ENCODE measurements around the gene TRAF1. TPM values are rescaled to one million over a fixed set of nuclear protein-coding genes. Genes with fewer than 3 reads are reported as not detected.

The TRAF1 gene
- total RNA-seq, 1 donor from 2014 or later = 7.1 TPM

GRCh38 chr9:120900824-120901223 is 25.8 kb downstream of the TRAF1 start:
- Mint-ChIP-seq H3K36me3 (ENCODE audit: unreplicated experiment) (peaks cover 8% of the 10 kb centered on the region), H3K9me3 (ENCODE audit: unreplicated experiment) (no peaks in the 10 kb centered on the region), H3K27me3 (ENCODE audit: unreplicated experiment) (no peaks in the 10 kb centered on the region), H3K4me3 (ENCODE audit: unreplicated experiment) (no peak overlapping the region), H3K4me1 (ENCODE audit: unreplicated experiment) (peaks cover 10% of the 10 kb centered on the region), H3K27ac (ENCODE audit: unreplicated experiment) (no peak overlapping the region)
- DNase-seq (ENCODE audit: extremely low spot score, unreplicated experiment) = no peak
- no peak for TF ChIP-seq CTCF (IDR thresholded peaks at IDR 0.05)

- Mint-ChIP-seq H3K36me3 (ENCODE audit: unreplicated experiment) (peaks cover 3% of the 10 kb centered on the region), H3K4me1 (ENCODE audit: unreplicated experiment) (peaks cover 10% of the 10 kb centered on the region), H3K4me3 (ENCODE audit: unreplicated experiment) (no peak overlapping the region), H3K27me3 (ENCODE audit: unreplicated experiment) (no peaks in the 10 kb centered on the region), H3K27ac (ENCODE audit: unreplicated experiment) (no peak overlapping the region), H3K9me3 (ENCODE audit: unreplicated experiment) (no peaks in the 10 kb centered on the region)
- no peak for TF ChIP-seq CTCF (IDR thresholded peaks at IDR 0.05)
- no peak for DNase-seq (ENCODE audit: extremely low spot score, unreplicated experiment)
Measured at GRCh38 chr9:120899490-120900068, 27.0 kb downstream of the TRAF1 start.

DNA sequence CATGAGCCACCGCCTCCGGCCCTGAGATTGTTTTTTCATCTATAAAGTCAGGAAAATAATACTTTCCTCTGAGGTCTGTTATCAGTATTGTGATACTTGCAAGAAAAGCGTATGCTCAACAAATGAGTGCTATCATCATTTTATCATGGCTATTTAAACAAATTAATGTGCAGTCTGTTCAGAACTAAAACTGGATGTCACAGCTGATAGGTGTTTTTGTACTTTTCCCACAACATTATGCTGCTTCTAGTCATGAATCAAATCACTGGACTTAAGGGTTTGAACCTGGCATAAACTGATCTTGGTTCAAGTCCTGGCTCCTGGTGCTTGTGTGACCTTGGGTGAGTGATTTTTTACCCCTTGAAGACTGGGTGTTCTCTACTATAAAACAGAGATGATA is 28.2 kb downstream of the TRAF1 start:
- H3K36me3 Mint-ChIP-seq (ENCODE audit: unreplicated experiment) = peaks cover 2% of the 10 kb centered on the region
- H3K4me3 Mint-ChIP-seq (ENCODE audit: unreplicated experiment) = no peak overlapping the region
- no peak for TF ChIP-seq CTCF (IDR thresholded peaks at IDR 0.05)
- H3K27ac Mint-ChIP-seq (ENCODE audit: unreplicated experiment) = no peak overlapping the region
- no peaks in the 10 kb centered on the region for H3K9me3 Mint-ChIP-seq (ENCODE audit: unreplicated experiment)
- DNase-seq (ENCODE audit: extremely low spot score, unreplicated experiment) = no peak
- peaks cover 12% of the 10 kb centered on the region for H3K4me1 Mint-ChIP-seq (ENCODE audit: unreplicated experiment)
- no peaks in the 10 kb centered on the region for H3K27me3 Mint-ChIP-seq (ENCODE audit: unreplicated experiment)

DNA sequence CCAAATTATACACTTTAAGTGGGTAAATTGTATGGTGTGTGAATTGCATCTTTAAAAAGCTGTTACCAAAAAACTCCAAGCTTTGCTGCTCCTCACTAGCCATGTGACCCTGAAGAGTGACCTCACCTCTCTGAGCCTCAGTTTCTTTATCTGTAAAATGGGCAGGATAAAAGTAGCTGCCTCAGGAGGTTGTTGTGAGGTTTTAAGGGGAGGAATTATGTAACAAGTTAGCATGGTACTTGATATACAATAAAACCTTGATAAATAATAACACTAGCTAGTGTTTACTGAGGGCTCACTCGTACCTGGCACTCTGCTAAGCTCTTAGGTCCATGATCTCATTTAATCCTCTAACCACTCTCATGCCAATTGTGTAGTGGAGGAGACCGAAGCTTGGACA is 30.6 kb downstream of the TRAF1 start:
- peaks cover 22% of the 10 kb centered on the region for H3K4me1 Mint-ChIP-seq (ENCODE audit: unreplicated experiment)
- TF ChIP-seq CTCF (IDR thresholded peaks at IDR 0.05) = no peak
- H3K27ac Mint-ChIP-seq (ENCODE audit: unreplicated experiment) = no peak overlapping the region
- H3K36me3 Mint-ChIP-seq (ENCODE audit: unreplicated experiment) = no peaks in the 10 kb centered on the region
- no peaks in the 10 kb centered on the region for H3K9me3 Mint-ChIP-seq (ENCODE audit: unreplicated experiment)
- no peak overlapping the region for H3K4me3 Mint-ChIP-seq (ENCODE audit: unreplicated experiment)
- no peak for DNase-seq (ENCODE audit: extremely low spot score, unreplicated experiment)
- no peaks in the 10 kb centered on the region for H3K27me3 Mint-ChIP-seq (ENCODE audit: unreplicated experiment)

DNA sequence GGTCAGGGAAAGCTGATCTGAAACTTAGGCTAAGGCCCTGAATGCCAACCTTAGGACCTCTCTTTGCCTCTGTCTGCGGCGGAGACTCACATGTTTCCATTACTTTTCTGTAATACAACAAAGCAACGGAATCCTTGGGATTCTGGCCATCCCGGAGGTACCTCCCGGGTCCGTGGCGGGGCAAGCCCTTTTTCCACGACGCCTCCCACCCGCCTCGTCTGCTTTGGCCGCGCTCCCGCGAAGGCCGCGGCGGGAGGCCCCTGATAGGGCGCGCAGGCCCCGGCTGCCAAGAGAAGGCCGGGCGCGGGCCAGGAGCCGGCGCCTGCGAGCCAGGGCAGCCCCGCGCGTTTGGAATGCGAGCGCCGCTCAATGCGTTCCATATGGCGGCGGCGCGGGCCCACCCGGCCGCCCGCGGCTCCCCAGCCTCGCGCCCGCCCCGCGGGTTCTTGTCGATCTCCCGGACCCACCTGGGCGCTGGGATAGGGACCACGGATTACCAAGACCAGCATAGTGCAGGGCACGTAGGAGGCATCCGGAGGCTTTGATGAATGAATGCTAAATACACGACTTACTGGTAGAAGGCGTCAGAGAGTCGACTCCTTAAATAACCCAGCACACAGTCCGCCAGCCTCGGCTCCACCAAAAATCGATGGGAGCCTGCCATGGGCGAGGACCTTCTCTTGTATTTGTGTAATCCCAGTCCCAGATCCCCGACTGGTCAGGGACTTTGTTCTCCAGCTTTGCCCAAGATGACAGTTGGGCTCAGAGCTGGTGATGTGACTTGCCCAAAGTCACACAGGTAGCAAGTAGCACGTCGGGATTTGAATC is 32.1 kb downstream of the TRAF1 start:
- Mint-ChIP-seq H3K27me3 (ENCODE audit: unreplicated experiment) (no peaks in the 10 kb centered on the region), H3K27ac (ENCODE audit: unreplicated experiment) (no peak overlapping the region), H3K4me1 (ENCODE audit: unreplicated experiment) (peaks cover 31% of the 10 kb centered on the region), H3K36me3 (ENCODE audit: unreplicated experiment) (no peaks in the 10 kb centered on the region), H3K9me3 (ENCODE audit: unreplicated experiment) (no peaks in the 10 kb centered on the region), H3K4me3 (ENCODE audit: unreplicated experiment) (no peak overlapping the region)
- TF ChIP-seq CTCF (IDR thresholded peaks at IDR 0.05) = no peak
- DNase-seq (ENCODE audit: extremely low spot score, unreplicated experiment) = no peak

Measured in osteocyte (in vitro differentiated cells).